Activated naive CD4-positive, alpha-beta T cell treated with anti-CD3 and anti-CD28 coated beads, Interleukin-2, amount 50 U/mL, for 24 hours (primary cell): ENCODE data around the gene TEKT1.

Experiments used
- H3K27ac Mint-ChIP-seq: one replicate; pipeline ENCODE4 v1.8.0; 2021; ENCODE audit warnings: mild to moderate bottlenecking, mixed read lengths
- H3K27me3 Mint-ChIP-seq: one replicate; pipeline ENCODE4 v1.8.0; 2021; ENCODE audit warnings: mixed read lengths
- H3K36me3 Mint-ChIP-seq: one replicate; pipeline ENCODE4 v1.8.0; 2021; ENCODE audit warnings: mixed read lengths
- H3K4me1 Mint-ChIP-seq: one replicate; pipeline ENCODE4 v1.8.0; 2021; ENCODE audit warnings: mixed read lengths
- H3K4me3 Mint-ChIP-seq: one replicate; pipeline ENCODE4 v1.8.0; 2021; ENCODE audit warnings: mild to moderate bottlenecking, mixed read lengths
- H3K9me3 Mint-ChIP-seq: one replicate; pipeline ENCODE4 v1.8.0; 2021; ENCODE audit warnings: mixed read lengths

The TEKT1 gene

GRCh38 chr17:6753546-6753945 lies 78.0 kb downstream of the TEKT1 start:
- Mint-ChIP-seq H3K4me1 (peaks cover 43% of the 10 kb centered on the region), H3K9me3 (no peaks in the 10 kb centered on the region), H3K27ac (no peak overlapping the region), H3K27me3 (no peaks in the 10 kb centered on the region), H3K4me3 (no peak overlapping the region), H3K36me3 (peaks cover 6% of the 10 kb centered on the region)

GRCh38 chr17:6753006-6753445 lies 78.5 kb downstream of the TEKT1 start:
- Mint-ChIP-seq H3K36me3 (peaks cover under 1% of the 10 kb centered on the region), H3K9me3 (no peaks in the 10 kb centered on the region), H3K4me3 (no peak overlapping the region), H3K27ac (no peak overlapping the region), H3K27me3 (no peaks in the 10 kb centered on the region), H3K4me1 (peaks cover 37% of the 10 kb centered on the region)

GRCh38 chr17:6752068-6752909 lies 79.2 kb downstream of the TEKT1 start:
- Mint-ChIP-seq H3K36me3 (no peaks in the 10 kb centered on the region), H3K27ac (peak overlapping the region; percentile 38), H3K27me3 (no peaks in the 10 kb centered on the region), H3K4me3 (no peak overlapping the region), H3K4me1 (peaks cover 30% of the 10 kb centered on the region), H3K9me3 (no peaks in the 10 kb centered on the region)

GRCh38 chr17:6749519-6749918 lies 82.0 kb downstream of the TEKT1 start:
- Mint-ChIP-seq H3K27ac (no peak overlapping the region), H3K36me3 (no peaks in the 10 kb centered on the region), H3K4me3 (no peak overlapping the region), H3K9me3 (no peaks in the 10 kb centered on the region), H3K4me1 (peaks cover 13% of the 10 kb centered on the region), H3K27me3 (peaks cover 2% of the 10 kb centered on the region)

- no peak overlapping the region for H3K27ac Mint-ChIP-seq
- no peaks in the 10 kb centered on the region for H3K9me3 Mint-ChIP-seq
- no peaks in the 10 kb centered on the region for H3K36me3 Mint-ChIP-seq
- H3K4me3 Mint-ChIP-seq: no peak overlapping the region
- peaks cover 3% of the 10 kb centered on the region for H3K27me3 Mint-ChIP-seq
- H3K4me1 Mint-ChIP-seq: peaks cover 11% of the 10 kb centered on the region
Observed at GRCh38 chr17:6748617-6749016, 82.9 kb downstream of the TEKT1 start.
